Stomach (tissue), 9 donors: ENCODE results near the gene UGP2. TPM values are rescaled to one million over a fixed set of nuclear protein-coding genes. Genes with fewer than 3 reads are reported as not detected.

Experiments used
- DNase-seq, 2 donors: peaks; one replicate each; pipeline versions ENCODE4 v3.0.0 to v3.0.0-alpha.2; 2013 to 2019
- H3K27ac ChIP-seq, 5 donors: fragments of 200-600 bp in 4 of 5; sonication (generic) in 4 of 5; one replicate each; pipeline ENCODE4 v1.5.1; 2013 to 2019; ENCODE audit warnings: mild to moderate bottlenecking in 1 of 5, moderate library complexity in 1 of 5
- H3K27me3 ChIP-seq, 3 donors: fragments of 200-600 bp; sonication (generic); one replicate each; pipeline ENCODE4 v1.5.1; 2017 to 2019; ENCODE audit warnings: mixed run types in 1 of 3
- H3K36me3 ChIP-seq, 4 donors: fragments of 200-600 bp; sonication (generic); 1 replicate in 3 of 4; 2 replicates in 1 of 4; pipeline ENCODE4 v1.5.1; 2016 to 2019
- H3K4me1 ChIP-seq, 4 donors: fragments of 200-600 bp; sonication (generic); one replicate each; pipeline ENCODE4 v1.5.1; 2016 to 2019
- H3K4me3 ChIP-seq, 4 donors: fragments of 200-600 bp; sonication (generic) in 3 of 4; one replicate each; pipeline ENCODE4 v1.5.1; 2016 to 2019; ENCODE audit warnings: mild to moderate bottlenecking in 1 of 4
- H3K9me3 ChIP-seq, 4 donors: fragments of 200-600 bp; sonication (generic); one replicate each; pipeline ENCODE4 v1.5.1; 2016 to 2019
- EP300 ChIP-seq: sonication (generic); formaldehyde crosslinking; IDR thresholded peaks from one replicate; pipeline ENCODE4 v1.6.1; 2017; ENCODE audit warnings: antibody characterized with exemption
- POLR2A ChIP-seq, 4 donors: fragments of 450-650 bp; IDR thresholded peaks; one replicate each; pipeline ENCODE4 v1.6.1; 2016; ENCODE audit warnings: antibody characterized with exemption in 4 of 4, control low read depth in 2 of 4, mild to moderate bottlenecking in 1 of 4, moderate library complexity in 1 of 4
- POLR2AphosphoS5 ChIP-seq, 3 donors: sonication (generic); formaldehyde crosslinking; IDR thresholded peaks; one replicate each; pipeline ENCODE4 v1.6.1; 2016; ENCODE audit warnings: antibody characterized with exemption in 3 of 3
- WGBS, 5 donors: extraction: QIAGEN DNeasy Blood & Tissue Kit in 3 of 5; methylation state at CpG; one replicate each; pipeline versions ENCODE4 v1.1.5 to v1.1.7; 2013 to 2018; 5-methylcytosine and 5-hydroxymethylcytosine counted together
- intact Hi-C: fragments of 100-400 bp; cut with DNase I; formaldehyde crosslinking; loops from one replicate; pipeline ENCODE4 v1.15.1; 2023; ENCODE audit warnings: low total_unique reads
- polyA plus RNA-seq, 3 donors: library from polyadenylated mRNA; stranded (reverse); fragments of 200-250 nt; gene quantifications; one replicate each; pipeline ENCODE4 v1.2.3, GENCODE V29; 2013
- total RNA-seq, 5 donors: library from RNA; depleted of rRNA; stranded (reverse); fragments of >200 nt; gene quantifications; one replicate each; pipeline versions ENCODE4 v1.1.0 to v1.2.3, GENCODE V29; 2014 to 2016
- TF ChIP-seq, protein P1 (sequence below), 7 experiments: fragments of 450-650 bp in 4 of 7; fragments of 200-600 bp in 3 of 7; sonication (generic) in 3 of 7; IDR thresholded peaks; one replicate each; pipeline ENCODE4 v1.5.1; 2016 to 2019; ENCODE audit warnings: antibody characterized with exemption in 7 of 7, control low read depth in 2 of 7, mild to moderate bottlenecking in 1 of 7
- donor health status: healthy with polysubstance abuse.
- donor health status: Bipolar disorder and iron deficiency.
- donor health status: healthy.

UGP2 gene
- total and polyA plus RNA-seq, 8 donors = 38.5 to 135 (median 93.7) TPM

GRCh38 chr2:63866009-63866709, 24.5 kb downstream of the UGP2 start:
- Histone ChIP-seq H3K36me3 (peaks cover 0 to 47% (median 29%) of the 10 kb centered on the region in 4 donors), H3K4me1 (peaks cover 0 to 37% (median 15%) of the 10 kb centered on the region in 4 donors), H3K9me3 (no peaks in the 10 kb centered on the region), H3K27me3 (no peaks in the 10 kb centered on the region), H3K4me3 (no peak overlapping the region), H3K27ac (no peak overlapping the region)
- intact Hi-C loops = no loop called here
- TF ChIP-seq POLR2A (IDR thresholded peaks at IDR 0.05) = no peak
- WGBS, 5 donors = 70 to 81% (median 77%) methylated on average over 2 of the region's 2 CpGs
- DNase-seq = no peak

DNA sequence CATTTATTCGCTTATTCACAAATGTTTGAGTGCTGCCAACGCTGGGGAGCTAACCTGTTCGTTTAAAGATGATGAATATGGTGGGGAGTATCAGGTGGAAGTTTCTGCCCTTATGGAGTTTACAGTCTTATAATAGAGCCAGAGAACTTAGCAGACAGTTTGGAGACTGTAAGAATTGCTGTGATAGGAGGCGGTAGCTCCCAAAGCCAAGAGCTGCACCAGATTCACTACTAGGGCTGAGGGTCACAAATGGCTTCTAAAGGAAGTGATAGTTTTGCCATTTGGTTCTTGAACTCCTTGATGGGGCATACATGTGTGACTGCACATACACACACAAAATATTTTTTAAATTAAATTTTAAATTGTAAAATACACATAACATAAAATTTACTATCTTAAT, 29.0 kb downstream of the UGP2 start:
- intact Hi-C loops = no loop called here
- Histone ChIP-seq H3K4me1 (peaks cover 3 to 42% (median 17%) of the 10 kb centered on the region in 4 donors), H3K27ac (no peak overlapping the region), H3K36me3 (peaks cover 0 to 46% (median 20%) of the 10 kb centered on the region in 4 donors), H3K9me3 (no peaks in the 10 kb centered on the region), H3K27me3 (no peaks in the 10 kb centered on the region), H3K4me3 (no peak overlapping the region)
- no peak for DNase-seq
- 94 to 99% (median 96%) methylated on average over 4 of the region's 4 CpGs for WGBS, 5 donors
- TF ChIP-seq POLR2A (IDR thresholded peaks at IDR 0.05) = no peak
- TF ChIP-seq, protein P1, sequence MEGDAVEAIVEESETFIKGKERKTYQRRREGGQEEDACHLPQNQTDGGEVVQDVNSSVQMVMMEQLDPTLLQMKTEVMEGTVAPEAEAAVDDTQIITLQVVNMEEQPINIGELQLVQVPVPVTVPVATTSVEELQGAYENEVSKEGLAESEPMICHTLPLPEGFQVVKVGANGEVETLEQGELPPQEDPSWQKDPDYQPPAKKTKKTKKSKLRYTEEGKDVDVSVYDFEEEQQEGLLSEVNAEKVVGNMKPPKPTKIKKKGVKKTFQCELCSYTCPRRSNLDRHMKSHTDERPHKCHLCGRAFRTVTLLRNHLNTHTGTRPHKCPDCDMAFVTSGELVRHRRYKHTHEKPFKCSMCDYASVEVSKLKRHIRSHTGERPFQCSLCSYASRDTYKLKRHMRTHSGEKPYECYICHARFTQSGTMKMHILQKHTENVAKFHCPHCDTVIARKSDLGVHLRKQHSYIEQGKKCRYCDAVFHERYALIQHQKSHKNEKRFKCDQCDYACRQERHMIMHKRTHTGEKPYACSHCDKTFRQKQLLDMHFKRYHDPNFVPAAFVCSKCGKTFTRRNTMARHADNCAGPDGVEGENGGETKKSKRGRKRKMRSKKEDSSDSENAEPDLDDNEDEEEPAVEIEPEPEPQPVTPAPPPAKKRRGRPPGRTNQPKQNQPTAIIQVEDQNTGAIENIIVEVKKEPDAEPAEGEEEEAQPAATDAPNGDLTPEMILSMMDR (IDR thresholded peaks at IDR 0.05) = no peak
- no peak for TF ChIP-seq EP300

GRCh38 chr2:63871864-63872263, 30.2 kb downstream of the UGP2 start:
- Histone ChIP-seq H3K4me3 (no peak overlapping the region), H3K4me1 (peaks cover 4 to 46% (median 18%) of the 10 kb centered on the region in 4 donors), H3K9me3 (no peaks in the 10 kb centered on the region), H3K27ac (no peak overlapping the region), H3K36me3 (peaks cover 0 to 40% (median 20%) of the 10 kb centered on the region in 4 donors), H3K27me3 (no peaks in the 10 kb centered on the region)
- WGBS, 5 donors = 65 to 78% (median 69%) methylated on average over 4 of the region's 4 CpGs
- DNase-seq = no peak
- TF ChIP-seq POLR2A (IDR thresholded peaks at IDR 0.05) = no peak
- no peak for TF ChIP-seq EP300
- TF ChIP-seq, protein P1 (IDR thresholded peaks at IDR 0.05) = no peak
- intact Hi-C loops = no loop called here

- Histone ChIP-seq H3K27ac (no peak overlapping the region), H3K36me3 (peaks cover 0 to 36% (median 22%) of the 10 kb centered on the region in 4 donors)
- intact Hi-C loops = no loop called here
These were observed 31.1 kb downstream of the UGP2 start for GRCh38 chr2:63872571-63873328.

More at GRCh38 chr2:63872571-63873328, 31.1 kb downstream of the UGP2 start:
- WGBS, 5 donors = 75 to 98% (median 92%) methylated on average over 6 of the region's 6 CpGs
- TF ChIP-seq POLR2AphosphoS5 (IDR thresholded peaks at IDR 0.05) = no peak
- no peak for TF ChIP-seq POLR2A (IDR thresholded peaks at IDR 0.05)
- TF ChIP-seq, protein P1 (IDR thresholded peaks at IDR 0.05) = no peak
- TF ChIP-seq EP300 = no peak
- Histone ChIP-seq H3K4me1 (peaks cover 4 to 46% (median 18%) of the 10 kb centered on the region in 4 donors), H3K9me3 (no peaks in the 10 kb centered on the region), H3K4me3 (no peak overlapping the region), H3K27me3 (no peaks in the 10 kb centered on the region)
- DNase-seq = no peak
